HG03196 (cell line): ENCODE data around the gene CCBE1.

ENCODE experiments used
- ATAC-seq: cut with Tn5 transposase; IDR thresholded peaks from one replicate; pipeline ENCODE4 v1.9.1; 2021; ENCODE audit not compliant: unreplicated experiment

Gene CCBE1

GRCh38 chr18:59420244-59420643, 277.0 kb downstream of the CCBE1 start:
- no peak for ATAC-seq

DNA sequence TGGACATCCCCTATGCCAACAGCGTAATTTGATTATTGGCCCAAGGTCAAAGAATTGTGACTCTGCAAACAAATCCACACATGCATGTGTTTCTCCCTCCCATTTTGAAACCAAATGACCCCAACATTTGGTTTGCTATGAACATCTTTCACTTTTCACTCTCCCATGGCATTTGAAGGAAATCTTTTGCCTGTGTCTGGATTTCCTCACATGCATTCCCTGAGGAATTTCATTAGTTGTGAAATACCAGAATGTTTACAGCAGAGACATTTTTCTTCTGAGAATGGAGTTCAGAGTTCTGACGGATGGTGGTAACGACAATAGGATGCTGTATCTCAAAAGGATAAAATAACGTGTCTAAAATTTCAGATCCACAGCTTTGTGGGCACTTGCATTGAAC, 277.8 kb downstream of the CCBE1 start:
- no peak for ATAC-seq

- ATAC-seq: no peak
Observed at GRCh38 chr18:59416818-59417217, 280.4 kb downstream of the CCBE1 start.

DNA sequence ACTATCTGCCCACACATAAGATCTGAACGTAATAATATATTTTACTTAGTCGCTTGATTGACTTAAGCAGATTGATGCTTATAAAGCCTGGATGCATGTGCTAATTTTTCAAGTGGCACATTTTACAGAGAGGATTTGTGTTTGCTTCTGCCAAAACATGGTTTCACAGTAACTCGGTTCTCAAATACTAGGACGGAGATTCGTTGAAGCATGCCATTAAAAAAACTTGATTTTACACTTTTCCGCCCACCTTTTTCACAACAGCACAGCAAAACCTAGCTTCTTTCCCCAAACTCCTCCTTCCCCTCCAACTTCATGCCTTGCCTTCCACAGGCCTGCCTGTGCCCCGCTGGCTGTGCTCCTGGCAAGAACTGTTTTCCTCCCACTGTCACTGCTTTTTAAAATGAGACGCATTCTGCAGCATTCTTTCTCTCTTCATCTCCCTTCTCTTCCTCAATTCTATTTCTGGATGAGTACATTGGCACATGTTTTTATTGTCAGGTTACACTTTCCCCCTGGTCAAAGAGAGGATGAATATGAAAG, 283.0 kb downstream of the CCBE1 start:
- ATAC-seq: no peak

GRCh38 chr18:59402432-59403090, 294.7 kb downstream of the CCBE1 start:
- ATAC-seq: peak; percentile 95

DNA sequence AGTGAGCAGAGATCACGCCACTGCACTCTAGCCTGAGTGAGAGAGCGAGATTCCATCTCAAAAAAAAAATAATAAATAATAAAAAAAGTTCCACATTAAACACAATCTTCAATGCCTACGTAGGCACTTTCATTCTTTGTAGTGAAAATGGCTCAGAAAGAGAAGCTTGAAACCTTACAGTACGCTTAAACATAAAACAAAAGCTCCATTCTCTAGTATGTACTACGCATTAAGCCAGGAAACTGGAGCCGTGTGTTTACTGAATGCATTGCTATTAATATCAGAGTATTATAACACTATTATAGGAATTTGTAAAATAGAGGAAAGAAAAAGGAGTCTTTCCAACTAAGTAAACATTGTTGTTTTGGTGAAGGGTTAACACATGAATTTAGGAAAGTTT, 296.8 kb downstream of the CCBE1 start:
- ATAC-seq: no peak

DNA sequence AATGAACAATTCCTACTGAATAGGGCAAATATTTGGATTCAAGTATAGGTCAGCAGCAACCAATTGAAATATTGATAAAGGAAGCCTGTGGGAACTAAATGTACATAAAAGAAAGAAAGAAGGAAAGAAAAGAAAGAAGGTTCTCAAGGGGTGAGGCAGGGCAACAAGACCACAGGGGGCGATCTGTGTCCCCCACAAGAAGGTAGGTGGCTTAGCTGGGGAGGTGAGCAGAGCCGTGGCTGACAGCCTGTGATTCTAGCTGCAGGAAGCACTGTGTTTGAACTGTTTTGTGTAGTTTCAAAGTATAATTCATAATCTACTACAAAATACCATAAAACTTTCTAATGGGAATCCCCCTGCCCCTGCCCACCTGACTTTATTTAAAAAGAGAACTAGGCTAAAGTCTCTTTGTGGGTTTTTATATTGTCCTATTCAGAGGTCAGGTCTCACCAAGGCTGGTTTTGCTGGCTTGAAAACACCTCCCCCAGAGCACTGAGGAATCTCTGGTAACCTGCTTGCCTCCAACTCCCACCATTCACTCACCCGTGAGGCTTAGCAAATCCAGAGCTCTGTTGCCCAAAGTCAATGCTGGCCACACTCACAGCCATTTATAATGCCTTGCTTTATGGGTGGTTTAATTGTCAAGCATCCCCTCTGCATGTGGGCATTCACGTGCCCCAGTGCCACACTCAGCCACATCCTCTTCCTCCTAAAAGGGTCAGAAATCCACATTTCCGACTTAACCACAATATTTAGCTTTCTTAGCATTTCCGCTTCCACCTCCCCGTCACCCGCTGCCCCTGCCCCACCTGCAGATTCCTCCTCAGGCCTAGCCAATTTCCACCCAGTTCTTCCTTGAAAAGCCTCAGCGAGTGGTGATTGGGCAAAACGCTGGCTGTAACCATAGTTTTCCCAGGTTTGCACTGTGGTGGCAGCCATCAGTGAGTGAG, 301.7 kb downstream of the CCBE1 start:
- no peak for ATAC-seq

DNA sequence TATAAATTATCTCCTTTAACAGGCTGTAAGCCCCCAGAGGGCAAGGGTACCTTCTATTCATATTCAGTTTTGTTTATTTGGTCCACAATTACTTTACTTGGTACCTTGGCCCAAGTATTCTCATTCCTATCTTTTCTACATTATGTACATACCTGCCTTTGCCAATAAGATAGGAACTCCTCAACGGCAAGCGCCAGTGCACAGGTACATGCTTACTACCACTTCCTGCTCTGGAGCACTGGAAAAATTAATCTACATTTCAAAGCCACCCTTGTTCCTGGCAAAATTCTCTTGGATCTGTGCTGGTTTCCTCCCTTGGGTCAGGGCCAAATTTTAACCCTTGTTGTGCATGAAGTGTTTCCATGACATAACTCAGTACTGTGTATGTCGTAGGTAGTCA, 303.8 kb downstream of the CCBE1 start:
- no peak for ATAC-seq

- ATAC-seq: no peak
Observed at GRCh38 chr18:59388817-59389216, 308.4 kb downstream of the CCBE1 start.

DNA sequence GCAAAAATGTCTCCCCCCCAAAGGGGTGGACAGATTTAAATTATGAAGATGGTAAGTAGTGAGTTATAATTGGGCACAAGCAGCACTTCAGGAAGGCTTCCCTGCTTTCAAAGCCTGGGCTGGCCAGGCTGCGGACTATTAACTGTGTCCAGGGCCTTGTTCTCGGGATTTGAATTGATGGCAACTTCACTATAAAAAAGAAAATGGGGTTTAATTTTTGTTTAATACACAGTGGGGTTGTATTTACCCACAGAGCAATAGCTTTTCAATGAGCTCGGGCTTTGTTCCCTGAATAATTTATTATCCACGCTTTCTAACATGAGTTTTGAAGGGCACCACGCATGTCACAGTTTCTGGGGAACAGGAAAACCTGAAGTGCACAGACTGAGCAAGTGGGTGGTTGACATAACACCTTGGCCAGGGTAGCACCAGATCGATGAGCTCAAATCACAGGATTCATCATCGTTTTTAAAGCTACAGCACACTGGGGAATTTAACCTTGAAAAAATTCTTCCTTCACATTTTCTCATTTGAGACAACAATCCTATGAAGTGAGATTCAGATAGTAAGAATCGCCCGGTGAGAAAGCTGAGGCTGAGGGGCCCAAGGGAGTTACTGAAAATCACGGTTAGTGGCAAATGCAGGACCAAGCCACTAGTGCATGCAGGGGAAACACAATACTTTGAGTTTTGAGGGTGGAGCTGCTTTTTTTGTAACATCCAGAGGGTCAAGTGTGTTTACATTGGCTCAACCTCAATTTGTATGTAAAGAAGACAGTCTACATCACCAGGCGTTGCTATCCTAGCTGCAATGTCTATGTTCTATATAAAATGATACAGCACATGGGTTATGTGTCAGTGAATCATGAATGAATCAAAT, 309.3 kb downstream of the CCBE1 start:
- no peak for ATAC-seq

DNA sequence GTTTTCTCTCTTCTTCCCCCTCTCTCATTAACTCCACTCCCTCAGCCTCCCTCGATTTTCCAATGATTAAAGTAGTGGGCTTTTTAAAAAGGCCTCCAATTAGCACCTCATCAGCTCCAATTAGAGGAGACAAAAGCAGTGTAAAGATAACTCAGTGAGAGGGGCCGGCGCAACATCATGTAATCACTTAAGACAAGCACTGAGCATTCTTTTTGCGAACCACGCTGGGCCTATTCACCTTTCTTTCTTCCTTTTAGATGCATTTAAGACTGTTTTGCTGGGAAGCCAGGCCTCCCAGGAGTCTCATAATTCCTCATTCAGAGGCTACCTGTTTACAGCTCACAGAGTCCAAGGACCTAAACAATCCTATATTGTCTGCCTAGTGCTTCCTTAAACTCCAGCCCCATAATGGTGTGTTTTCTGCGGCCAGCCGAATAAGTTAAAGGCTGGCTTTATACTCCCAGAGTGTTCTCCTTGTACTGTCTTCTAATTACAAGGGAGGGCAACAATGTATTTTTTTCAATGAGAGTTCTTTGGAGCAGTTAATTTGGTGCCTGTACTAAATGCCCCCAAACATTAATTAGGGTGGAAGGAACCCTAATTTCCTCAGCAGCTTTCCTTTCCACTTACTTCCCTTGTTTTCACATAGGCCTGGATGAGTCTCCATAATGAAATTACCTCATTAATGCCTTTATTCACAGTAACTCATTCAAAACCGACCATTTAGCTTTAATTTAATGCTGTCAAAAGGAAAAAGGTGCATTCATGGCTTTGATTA, 310.1 kb downstream of the CCBE1 start:
- ATAC-seq: no peak

DNA sequence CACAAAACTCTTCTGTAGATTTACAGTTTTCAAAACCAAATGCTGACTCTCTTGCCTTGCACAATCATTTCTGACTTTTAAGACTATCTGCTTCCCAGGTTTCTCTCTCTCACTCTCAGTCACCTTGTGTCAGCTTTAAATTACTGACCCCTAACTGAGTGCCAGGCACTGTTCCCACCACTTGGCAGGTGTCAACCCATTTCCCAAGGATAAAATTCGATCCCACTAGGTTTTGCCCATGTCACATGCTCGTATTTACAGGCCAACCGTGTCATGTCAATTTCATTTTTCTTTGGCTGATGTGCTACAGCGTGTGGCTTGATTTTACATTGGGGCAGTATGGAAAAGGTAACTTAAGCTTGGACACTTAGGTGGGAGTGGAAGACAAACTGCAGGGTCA, 312.0 kb downstream of the CCBE1 start:
- ATAC-seq: no peak

- no peak for ATAC-seq
Observed at GRCh38 chr18:59383851-59384250, 313.4 kb downstream of the CCBE1 start.

- ATAC-seq: no peak
Observed at GRCh38 chr18:59382383-59382782, 314.8 kb downstream of the CCBE1 start.

- ATAC-seq: no peak
Observed at GRCh38 chr18:59381949-59382348, 315.3 kb downstream of the CCBE1 start.
